ENCODE measurements around the gene THADA. TPM values are rescaled to one million over a fixed set of nuclear protein-coding genes. Genes with fewer than 3 reads are reported as not detected.

THADA gene
- total RNA-seq, 6 donors from 2014 or later, result 23.6 to 57.5 (median 37.3) TPM

DNA sequence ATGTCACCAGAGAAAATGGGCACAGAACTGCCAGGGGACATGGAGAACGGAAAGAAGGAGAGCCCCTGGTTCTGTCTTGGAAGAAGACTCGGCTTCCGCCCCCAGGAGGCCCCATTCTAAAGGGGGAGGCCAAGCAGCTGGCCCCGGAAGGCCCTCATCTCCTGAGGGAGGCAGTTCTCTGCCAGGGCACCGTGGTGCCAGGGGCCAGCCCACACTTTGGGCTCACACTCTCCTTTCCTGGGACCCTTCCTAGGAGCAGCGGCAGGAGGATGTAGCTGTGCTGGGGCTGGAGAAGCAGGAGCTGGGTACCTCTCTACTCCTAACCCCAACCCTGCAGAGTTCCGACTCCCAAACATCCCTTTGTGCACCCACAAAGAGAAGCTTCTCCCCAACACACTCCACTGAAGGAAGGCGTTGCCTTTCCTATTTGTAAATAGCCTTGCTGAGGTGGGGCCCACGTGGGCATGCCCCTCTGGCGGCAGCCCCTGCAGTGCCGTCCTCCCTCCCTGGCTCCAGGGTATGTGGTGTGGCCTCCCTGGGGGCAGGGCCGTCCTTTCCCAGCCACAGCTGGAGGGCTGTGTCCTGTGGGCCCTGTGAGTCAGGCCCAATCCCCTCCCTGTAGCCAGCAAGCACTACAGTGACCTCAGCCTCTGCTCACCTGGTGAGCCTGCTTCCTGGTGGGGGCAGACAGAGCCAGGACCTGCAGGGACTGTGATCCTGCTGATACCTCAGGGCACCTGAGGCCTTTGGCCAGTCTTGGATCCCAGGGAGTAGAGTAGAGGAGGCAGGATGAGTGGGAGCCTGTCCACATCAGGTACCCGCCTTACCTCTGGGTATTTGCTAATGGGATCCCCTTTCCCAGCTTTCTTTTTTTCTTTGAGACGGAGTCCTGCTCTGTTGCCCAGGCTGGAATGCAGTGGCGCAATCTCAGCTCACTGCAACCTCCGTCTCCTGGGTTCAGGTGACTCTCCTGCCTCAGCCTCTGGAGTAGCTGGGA, 396.0 kb downstream of the THADA start:
- Histone ChIP-seq H3K27ac (peak overlapping the region in 1 of 4 donors; percentile 2), H3K36me3 (no peaks in the 10 kb centered on the region), H3K4me3 (no peak overlapping the region), H3K9me3 (no peaks in the 10 kb centered on the region), H3K4me1 (peaks cover 1 to 6% (median 4%) of the 10 kb centered on the region in 4 donors), H3K27me3 (no peaks in the 10 kb centered on the region)
- 75 to 78% methylated on average over 14 to 16 of the region's 16 CpGs for WGBS, 2 donors
- DNase-seq (peak in 1 of 2 donors; percentile 56), ATAC-seq (ENCODE audit: low FRiP score in 2 of 2) (peak; percentile 13 to 37)
- TF ChIP-seq EP300 (IDR thresholded peaks at IDR 0.05) (no peak), CTCF (IDR thresholded peaks at IDR 0.05) (no peak), POLR2AphosphoS5 (IDR thresholded peaks at IDR 0.05) (no peak), POLR2A (IDR thresholded peaks at IDR 0.05) (no peak)

DNA sequence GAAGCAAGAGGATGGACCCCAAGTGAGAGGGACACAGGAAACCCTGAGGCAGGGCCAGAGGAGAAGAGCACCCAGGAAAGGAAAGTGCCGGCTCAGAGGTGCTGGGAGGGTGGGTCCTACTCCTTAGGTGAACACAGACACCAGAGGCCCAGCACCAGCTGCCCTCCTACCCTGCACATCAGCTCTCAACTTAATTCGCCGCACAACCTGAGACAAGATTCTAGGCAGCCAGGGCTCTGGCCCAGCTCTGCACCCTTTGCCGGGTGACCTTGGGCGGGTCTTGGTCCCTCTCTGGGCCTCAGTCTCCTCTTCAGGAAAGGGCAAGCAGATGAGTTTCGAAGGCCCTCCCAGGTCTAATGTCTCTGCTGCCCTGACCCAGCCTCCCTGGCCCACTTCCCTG, 397.6 kb downstream of the THADA start:
- Histone ChIP-seq H3K4me3 (no peak overlapping the region), H3K27me3 (no peaks in the 10 kb centered on the region), H3K27ac (no peak overlapping the region), H3K9me3 (no peaks in the 10 kb centered on the region), H3K36me3 (no peaks in the 10 kb centered on the region), H3K4me1 (peaks cover 8 to 21% (median 17%) of the 10 kb centered on the region in 4 donors)
- no peak for DNase-seq
- ATAC-seq (ENCODE audit: low FRiP score in 2 of 2), result no peak
- 92 to 97% methylated on average over 4 to 6 of the region's 6 CpGs for WGBS, 2 donors
- TF ChIP-seq CTCF (IDR thresholded peaks at IDR 0.05) (no peak), EP300 (IDR thresholded peaks at IDR 0.05) (no peak), POLR2A (IDR thresholded peaks at IDR 0.05) (no peak), POLR2AphosphoS5 (IDR thresholded peaks at IDR 0.05) (no peak)

GRCh38 chr2:43197588-43197896, 398.3 kb downstream of the THADA start:
- DNase-seq (no peak), ATAC-seq (ENCODE audit: low FRiP score in 2 of 2) (no peak)
- no peak overlapping the region for H3K27ac ChIP-seq
- TF ChIP-seq CTCF (IDR thresholded peaks at IDR 0.05), result no peak
- H3K4me1 ChIP-seq, result peaks cover 8 to 23% (median 22%) of the 10 kb centered on the region in 4 donors
- no peaks in the 10 kb centered on the region for H3K9me3 ChIP-seq
- H3K27me3 ChIP-seq, result no peaks in the 10 kb centered on the region
- WGBS, 2 donors, result 88 to 96% methylated on average over 5 of the region's 5 CpGs
- no peaks in the 10 kb centered on the region for H3K36me3 ChIP-seq
- no peak overlapping the region for H3K4me3 ChIP-seq

GRCh38 chr2:43196768-43197587, 398.9 kb downstream of the THADA start:
- TF ChIP-seq POLR2A (IDR thresholded peaks at IDR 0.05), result no peak
- TF ChIP-seq EP300 (IDR thresholded peaks at IDR 0.05), result no peak
- no peak for TF ChIP-seq POLR2AphosphoS5 (IDR thresholded peaks at IDR 0.05)
- no peak for TF ChIP-seq CTCF (IDR thresholded peaks at IDR 0.05)
- Histone ChIP-seq H3K36me3 (no peaks in the 10 kb centered on the region), H3K27me3 (no peaks in the 10 kb centered on the region), H3K9me3 (no peaks in the 10 kb centered on the region), H3K4me3 (no peak overlapping the region), H3K27ac (no peak overlapping the region), H3K4me1 (peaks cover 8 to 25% (median 22%) of the 10 kb centered on the region in 4 donors)
- WGBS, 2 donors, result 66 to 73% methylated on average over 12 of the region's 12 CpGs
- ATAC-seq (ENCODE audit: low FRiP score in 2 of 2) (no peak), DNase-seq (peak in 1 of 2 donors; percentile 47)

All from upper lobe of left lung (tissue), 6 donors.